OCI-LY7 (cell line): ENCODE data around the gene COL5A1. TPM values are rescaled to one million over a fixed set of nuclear protein-coding genes. Genes with fewer than 3 reads are reported as not detected.

Experiments used
- BruUV-seq: library from RNA; stranded (reverse); fragments of 400-500 nt; replicated peaks from 2 replicates; lab custom pipeline; 2021; lab: Mats Ljungman, UMichigan
- CTCF ChIA-PET: fragments of 300-600 bp; sonication (Branson Sonifier 250); formaldehyde crosslinking; loops from one replicate; lab custom pipeline; 2022; ENCODE audit warnings: antibody characterized with exemption; ENCODE audit not compliant: unreplicated experiment; lab: Charles Lee
- POLR2A ChIA-PET: fragments of 300-600 bp; sonication (Branson Sonifier 250); formaldehyde crosslinking; loops from one replicate; lab custom pipeline; 2022; ENCODE audit warnings: antibody characterized with exemption; lab: Charles Lee
- DNase-seq: peaks from one replicate; pipeline ENCODE4 v3.0.0-alpha.2; 2015; ENCODE audit warnings: low spot score
- H2AFZ ChIP-seq: fragments of 200-600 bp; sonication (generic), shearing (Covaris generic); 2 replicates; pipeline ENCODE4 v1.6.1; 2014; ENCODE audit warnings: mild to moderate bottlenecking, antibody characterized with exemption, low read length, moderate library complexity
- H3K27ac ChIP-seq: fragments of 200-600 bp; sonication (generic); 2 replicates; pipeline ENCODE4 v1.5.1; 2014; ENCODE audit warnings: mixed run types, low read depth, mild to moderate bottlenecking, moderate library complexity, low read length, inconsistent platforms; ENCODE audit not compliant: poor library complexity, severe bottlenecking
- H3K36me3 ChIP-seq: fragments of 200-600 bp; sonication (generic); 2 replicates; pipeline ENCODE4 v1.6.1; 2014; ENCODE audit warnings: mild to moderate bottlenecking, antibody characterized with exemption, low read length, moderate library complexity, mixed read lengths; ENCODE audit not compliant: insufficient read depth
- H3K4me1 ChIP-seq: fragments of 200-600 bp; sonication (generic); 2 replicates; pipeline ENCODE4 v1.5.1; 2014; ENCODE audit warnings: mild to moderate bottlenecking, low read length; ENCODE audit not compliant: insufficient read depth, poor library complexity, severe bottlenecking
- H3K4me2 ChIP-seq: fragments of 200-600 bp; sonication (generic); 2 replicates; pipeline ENCODE4 v1.6.1; 2014; ENCODE audit warnings: mild to moderate bottlenecking, low read length
- H3K4me3 ChIP-seq: fragments of 200-600 bp; sonication (generic); 2 replicates; pipeline ENCODE4 v1.5.1; 2014; ENCODE audit warnings: mild to moderate bottlenecking, low read depth, low read length; ENCODE audit not compliant: poor library complexity, severe bottlenecking
- H3K79me2 ChIP-seq: fragments of 200-600 bp; sonication (generic); 2 replicates; pipeline ENCODE4 v1.6.1; 2016; ENCODE audit warnings: low read depth, mild to moderate bottlenecking, low read length, moderate library complexity, mixed read lengths; ENCODE audit not compliant: insufficient read depth
- H3K9me2 ChIP-seq: fragments of 200-600 bp; sonication (generic); 2 replicates; pipeline ENCODE4 v1.6.1; 2016; ENCODE audit warnings: mild to moderate bottlenecking, low read length, mixed read lengths; ENCODE audit not compliant: insufficient read depth
- H3K9me3 ChIP-seq: fragments of 200-600 bp; sonication (generic); 2 replicates; pipeline ENCODE4 v1.6.1; 2014; ENCODE audit warnings: mild to moderate bottlenecking, mixed run types, low read length, mixed read lengths
- H4K20me1 ChIP-seq: fragments of 200-600 bp; sonication (generic); 2 replicates; pipeline ENCODE4 v1.6.1; 2014; ENCODE audit warnings: mild to moderate bottlenecking, antibody characterized with exemption, low read length, moderate library complexity, mixed read lengths; ENCODE audit not compliant: insufficient read depth
- CTCF ChIP-seq: fragments of 200-600 bp; sonication (generic); conservative IDR thresholded peaks from 2 replicates; pipeline ENCODE4 v1.5.1; 2014; ENCODE audit warnings: mild to moderate bottlenecking, antibody characterized with exemption, low read length, moderate library complexity, mixed read lengths
- EZH2phosphoT487 ChIP-seq: fragments of 200-600 bp; sonication (generic); IDR thresholded peaks from 2 replicates; pipeline ENCODE4 v1.6.1; 2018; ENCODE audit warnings: low read depth, borderline replicate concordance, mild to moderate bottlenecking, mixed run types, antibody characterized with exemption, low read length, moderate library complexity, mixed read lengths
- intact Hi-C: fragments of 100-400 bp; cut with micrococcal nuclease; formaldehyde crosslinking; loops from one replicate; pipeline ENCODE4 v1.10.0; 2022; ENCODE audit not compliant: unreplicated experiment
- total RNA-seq, 2 experiments: library from RNA; depleted of rRNA in 1 of 2; stranded (reverse); fragments of >200 nt in 1 of 2; shearing (Covaris generic) in 1 of 2; gene quantifications; 2 replicates each; pipeline ENCODE4 v1.2.3, GENCODE V29; 2014 to 2022

Gene COL5A1
- total RNA-seq, 2 experiments from 2014 or later, result 12.2 to 28.6 TPM

- Histone ChIP-seq H3K79me2 (no peaks in the 10 kb centered on the region), H3K4me3 (no peak overlapping the region), H3K36me3 (no peaks in the 10 kb centered on the region), H3K4me2 (no peak overlapping the region), H3K4me1 (no peaks in the 10 kb centered on the region), H3K9me3 (no peaks in the 10 kb centered on the region), H3K27ac (no peak overlapping the region), H4K20me1 (no peaks in the 10 kb centered on the region), H3K9me2 (no peaks in the 10 kb centered on the region), H2AFZ (no peak overlapping the region)
- CTCF ChIA-PET, result no interaction called here
- no peak for TF ChIP-seq EZH2phosphoT487
- no peak for TF ChIP-seq CTCF
- DNase-seq, result no peak
- no TSS peak for BruUV-seq
- intact Hi-C loops, result no loop called here
- POLR2A ChIA-PET, result no interaction called here
These were observed 8.1 kb upstream of the COL5A1 start for GRCh38 chr9:134633362-134634142.

- Histone ChIP-seq H3K27ac (no peak overlapping the region), H3K79me2 (no peaks in the 10 kb centered on the region), H3K9me2 (no peaks in the 10 kb centered on the region), H3K4me1 (no peaks in the 10 kb centered on the region), H4K20me1 (no peaks in the 10 kb centered on the region), H3K9me3 (no peaks in the 10 kb centered on the region), H3K4me3 (no peak overlapping the region), H3K36me3 (no peaks in the 10 kb centered on the region), H2AFZ (no peak overlapping the region), H3K4me2 (no peak overlapping the region)
- intact Hi-C loops, result no loop called here
- DNase-seq, result no peak
- TF ChIP-seq EZH2phosphoT487 (no peak), CTCF (no peak)
- ChIA-PET CTCF (no interaction called here), POLR2A (no interaction called here)
- BruUV-seq, result no TSS peak
These were observed 7.4 kb upstream of the COL5A1 start for GRCh38 chr9:134634176-134634575.

GRCh38 chr9:134634667-134635230 is 6.9 kb upstream of the COL5A1 start:
- Histone ChIP-seq H3K9me3 (no peaks in the 10 kb centered on the region), H3K79me2 (no peaks in the 10 kb centered on the region), H3K9me2 (no peaks in the 10 kb centered on the region), H2AFZ (no peak overlapping the region), H3K4me1 (no peaks in the 10 kb centered on the region), H3K27ac (no peak overlapping the region), H3K36me3 (no peaks in the 10 kb centered on the region), H3K4me3 (no peak overlapping the region), H4K20me1 (no peaks in the 10 kb centered on the region), H3K4me2 (no peak overlapping the region)
- TF ChIP-seq EZH2phosphoT487 (no peak), CTCF (no peak)
- intact Hi-C loops, result no loop called here
- ChIA-PET POLR2A (no interaction called here), CTCF (no interaction called here)
- BruUV-seq, result no TSS peak
- no peak for DNase-seq
